ENCODE data around the gene ELMO1.

ELMO1 gene

GRCh38 chr7:36925691-36926090 lies 523.0 kb downstream of the ELMO1 start:
- no peak for DNase-seq

DNA sequence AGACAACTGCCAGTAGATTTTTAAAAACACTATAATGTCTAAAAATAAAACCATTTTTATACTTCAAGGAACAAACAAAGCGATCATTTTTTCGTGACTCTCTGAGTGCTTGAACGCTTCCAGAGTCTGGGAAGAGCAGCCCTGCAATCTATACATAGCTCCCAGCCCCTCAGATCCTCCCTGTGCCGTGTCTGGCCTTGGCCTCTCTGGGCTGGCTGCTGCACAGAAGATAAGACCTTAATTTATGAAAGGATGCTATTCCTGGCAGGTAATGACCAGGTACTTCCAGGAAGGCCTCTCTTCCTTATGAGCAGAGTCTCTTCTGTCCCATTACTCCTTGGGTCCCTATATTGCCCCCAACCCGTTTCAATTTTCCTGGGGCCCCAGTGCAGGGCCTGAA lies 523.5 kb downstream of the ELMO1 start:
- DNase-seq = no peak

- no peak for DNase-seq
These were observed 524.7 kb downstream of the ELMO1 start for GRCh38 chr7:36923943-36924436.

- DNase-seq = no peak
These were observed 525.5 kb downstream of the ELMO1 start for GRCh38 chr7:36923185-36923584.

GRCh38 chr7:36920433-36920832 lies 528.2 kb downstream of the ELMO1 start:
- no peak for DNase-seq

GRCh38 chr7:36919738-36920137 lies 528.9 kb downstream of the ELMO1 start:
- no peak for DNase-seq

DNA sequence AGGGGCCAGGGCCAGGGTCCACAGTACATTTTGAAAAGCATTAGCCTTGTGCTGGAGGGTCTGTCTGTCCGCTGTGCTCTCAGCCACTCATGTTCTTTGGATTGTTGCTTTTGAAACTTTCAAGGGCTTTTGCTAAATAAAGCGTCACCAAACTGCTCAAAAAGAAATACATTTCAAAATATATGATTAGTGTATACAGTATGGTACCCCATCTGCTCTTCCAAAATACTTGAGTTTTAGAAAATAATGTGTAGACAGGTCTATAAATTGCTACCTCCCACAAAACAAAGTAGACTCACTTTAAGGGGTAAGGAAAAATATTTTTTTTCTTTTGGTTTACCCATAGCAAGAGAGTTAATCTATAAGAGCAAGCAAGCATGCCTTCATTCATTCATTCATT lies 530.1 kb downstream of the ELMO1 start:
- no peak for DNase-seq

- DNase-seq = no peak
These were observed 532.0 kb downstream of the ELMO1 start for GRCh38 chr7:36916619-36917018.

DNA sequence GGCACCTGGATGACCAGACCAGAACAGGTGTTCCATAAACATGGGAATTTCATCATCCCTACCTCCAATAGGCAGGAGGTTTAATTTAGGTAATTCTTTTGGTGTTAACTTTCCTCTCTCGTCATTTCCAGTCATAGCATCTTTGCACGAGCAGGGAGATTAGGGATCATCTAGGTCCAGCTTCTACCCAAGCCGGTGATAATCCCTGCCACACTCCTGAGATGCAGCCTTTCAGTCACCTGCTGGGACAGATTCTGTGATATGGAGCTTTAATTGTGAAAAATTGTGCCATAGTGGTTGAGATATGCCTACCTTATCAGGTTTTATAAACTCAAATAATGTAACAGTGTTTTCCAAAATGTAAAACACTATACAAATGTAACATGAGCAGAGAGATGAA lies 532.5 kb downstream of the ELMO1 start:
- DNase-seq = no peak

DNA sequence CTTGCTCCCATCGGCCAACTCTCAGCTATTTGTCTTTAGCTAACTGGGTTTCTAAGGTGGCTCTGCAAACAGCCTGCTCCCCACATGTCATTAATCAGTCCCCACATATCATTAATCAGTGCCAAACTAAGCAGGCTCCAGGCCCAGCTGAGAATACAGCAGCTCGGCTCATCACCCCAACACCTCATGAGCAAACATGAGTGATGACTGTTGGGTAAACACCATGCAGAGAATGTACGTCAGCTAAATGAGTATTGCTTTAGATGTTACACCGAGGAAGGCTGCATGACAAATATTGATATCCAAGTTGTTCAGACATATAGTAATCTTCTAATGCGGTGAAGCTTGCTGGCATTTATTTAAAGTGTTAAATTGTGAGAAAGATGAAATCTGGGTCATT lies 536.9 kb downstream of the ELMO1 start:
- DNase-seq = no peak

DNA sequence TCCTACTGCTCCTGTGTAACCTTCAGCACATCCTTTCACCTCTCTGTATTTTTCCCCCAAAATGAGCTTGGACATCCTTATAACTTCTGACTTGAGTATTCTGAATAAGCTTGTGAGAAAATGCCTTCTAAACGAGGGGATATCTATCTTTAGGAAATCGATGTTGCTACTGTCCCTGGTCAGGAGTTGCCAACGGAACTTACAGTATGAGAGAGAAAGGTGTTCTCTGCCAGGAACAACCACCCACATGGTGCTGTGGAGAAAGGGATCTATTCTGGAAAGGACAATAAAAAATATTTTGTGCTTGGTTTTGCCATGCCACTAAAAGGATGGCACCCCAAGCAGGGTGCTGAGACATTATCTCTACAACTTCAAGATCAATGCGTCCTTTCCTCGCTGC lies 537.8 kb downstream of the ELMO1 start:
- DNase-seq = no peak

DNA sequence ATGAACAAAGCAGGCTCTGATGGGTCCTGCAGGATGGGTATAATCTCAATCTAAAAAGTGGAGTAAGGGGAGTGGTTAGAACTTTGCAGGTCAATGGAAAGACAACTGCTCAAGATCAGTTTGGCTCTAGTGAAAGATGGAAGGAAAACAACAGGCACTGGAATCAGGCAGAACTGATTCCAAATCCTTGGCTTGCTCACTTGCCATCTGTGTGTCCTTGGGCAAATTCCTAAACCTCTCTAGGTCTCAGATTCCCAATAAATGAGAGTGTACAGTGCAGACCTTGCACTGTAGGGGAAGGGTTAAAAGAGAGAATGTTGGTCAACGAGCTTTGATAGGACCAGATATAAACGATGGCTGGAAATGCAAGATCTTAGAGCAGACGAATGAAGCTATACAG lies 538.3 kb downstream of the ELMO1 start:
- no peak for DNase-seq

DNA sequence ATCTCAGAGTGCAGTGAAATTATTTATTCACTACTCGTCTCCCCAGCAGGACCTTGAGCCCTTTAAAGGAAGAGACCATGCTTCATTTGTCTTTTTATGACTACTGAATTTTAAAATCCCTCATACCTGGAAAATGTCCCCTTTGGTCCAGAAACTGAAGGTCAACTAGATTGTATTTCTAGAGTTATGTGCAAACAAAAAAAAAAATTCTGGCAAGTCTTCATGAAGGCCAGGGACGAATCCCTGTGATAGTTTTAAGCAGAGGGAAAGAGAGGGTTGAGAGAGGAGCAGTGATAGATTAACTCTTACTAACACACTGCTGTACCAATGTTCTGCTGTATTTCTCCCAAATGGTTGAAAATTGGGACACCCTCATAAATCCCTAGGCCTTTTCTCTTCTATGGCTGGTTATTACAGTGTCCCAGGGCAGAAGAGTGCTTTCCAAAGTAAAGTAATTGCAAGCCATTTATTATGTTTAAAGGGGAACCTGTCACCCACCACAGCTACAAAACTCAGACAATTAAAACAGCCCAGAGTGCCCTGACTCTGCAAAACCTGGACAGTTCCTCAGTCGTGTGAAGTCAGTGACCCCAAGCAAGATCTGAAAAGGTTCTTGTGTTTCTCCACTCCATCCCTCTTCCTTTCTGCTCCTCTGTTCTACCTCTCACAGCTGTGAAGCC lies 541.6 kb downstream of the ELMO1 start:
- DNase-seq = no peak

- DNase-seq = no peak
These were observed 542.2 kb downstream of the ELMO1 start for GRCh38 chr7:36906448-36906847.

- DNase-seq = no peak
These were observed 542.8 kb downstream of the ELMO1 start for GRCh38 chr7:36905841-36906240.

GRCh38 chr7:36904802-36905201 lies 543.9 kb downstream of the ELMO1 start:
- DNase-seq = no peak

- no peak for DNase-seq
These were observed 544.6 kb downstream of the ELMO1 start for GRCh38 chr7:36904101-36904500.

- DNase-seq = no peak
These were observed 547.5 kb downstream of the ELMO1 start for GRCh38 chr7:36900988-36901710.

DNA sequence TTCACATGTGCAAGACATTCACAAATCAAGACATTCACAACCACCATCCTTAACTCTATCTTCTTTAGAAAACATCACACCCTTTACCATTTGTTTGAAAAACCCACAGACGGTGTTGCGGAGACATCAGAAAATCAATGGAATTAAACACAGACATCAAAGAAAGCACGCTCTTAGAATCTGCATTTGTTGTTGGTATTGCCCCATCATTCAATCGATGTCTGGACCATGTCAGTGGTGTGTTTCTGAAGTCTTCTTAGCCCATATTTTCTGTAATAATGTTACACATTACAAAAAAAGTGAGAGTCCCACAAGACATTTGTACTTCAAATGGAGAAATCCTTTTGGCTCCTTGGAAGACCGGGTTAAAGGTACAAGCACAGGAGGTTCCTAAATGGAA lies 550.5 kb downstream of the ELMO1 start:
- no peak for DNase-seq

GRCh38 chr7:36896956-36897590 lies 551.6 kb downstream of the ELMO1 start:
- no peak for DNase-seq

DNA sequence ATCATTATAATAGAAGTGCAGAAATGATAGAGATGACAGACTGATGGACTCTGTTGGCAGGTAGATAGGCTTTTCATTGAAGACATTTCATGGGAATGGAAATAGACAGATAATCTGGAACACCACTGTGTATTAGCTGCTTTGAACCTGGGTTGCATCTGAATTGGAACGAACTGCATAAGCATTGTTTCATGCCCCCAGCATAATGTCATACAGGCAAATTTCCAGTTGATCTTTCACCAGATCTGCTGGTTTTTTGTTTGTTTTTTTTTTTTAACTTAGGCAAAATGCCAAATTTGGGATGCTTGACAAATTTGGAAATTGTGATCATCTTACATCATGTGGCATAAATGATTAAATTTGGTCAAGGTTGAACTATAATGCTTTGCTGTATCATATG lies 552.2 kb downstream of the ELMO1 start:
- DNase-seq = no peak

DNA sequence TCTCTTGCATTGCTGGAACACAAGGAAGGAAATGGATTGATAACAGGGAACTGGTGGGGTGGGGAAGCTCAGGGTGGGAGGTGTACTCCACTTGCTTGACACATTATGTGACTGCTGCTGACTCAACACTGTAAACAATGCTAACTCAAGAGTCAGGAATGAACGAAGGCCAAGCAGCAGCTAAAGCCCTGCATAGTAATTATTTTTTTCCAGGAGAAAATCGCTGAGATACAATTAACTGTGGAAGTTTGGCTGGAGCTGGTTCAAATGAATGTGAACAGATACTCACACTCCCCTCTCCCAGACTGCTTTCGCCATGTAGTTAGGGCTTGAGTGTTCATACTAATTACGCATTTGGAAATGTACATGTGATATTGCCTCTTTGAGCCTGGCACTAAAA lies 553.5 kb downstream of the ELMO1 start:
- no peak for DNase-seq

GRCh38 chr7:36894190-36894589 lies 554.5 kb downstream of the ELMO1 start:
- DNase-seq = no peak

DNA sequence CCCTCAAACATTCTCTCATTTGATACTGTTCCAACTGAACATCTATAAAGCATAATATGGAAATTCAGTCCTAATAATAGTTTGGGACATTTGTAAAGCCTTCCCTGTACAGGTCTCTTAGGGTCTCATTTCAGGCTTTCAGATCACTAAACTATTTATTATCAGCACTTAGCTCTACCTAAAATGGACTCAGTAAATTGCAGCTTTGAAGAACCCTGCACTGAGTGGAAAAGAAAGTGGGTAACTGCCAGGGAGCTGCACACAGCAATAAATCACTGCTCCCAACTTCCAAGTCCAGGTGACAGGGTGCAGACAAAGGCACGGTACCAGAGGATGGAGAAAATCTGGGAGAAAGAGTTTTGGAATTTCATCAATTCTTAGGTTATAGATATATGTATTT lies 559.5 kb downstream of the ELMO1 start:
- DNase-seq = no peak

Measured in GDM1 (cell line).